SK-N-SH treated with all-trans-retinoic acid at 6 μM for 48 hours (cell line): ENCODE data around the gene ROPN1L.

Source experiments
- ARNTL ChIP-seq: fragments of 450-650 bp; formaldehyde crosslinking; IDR thresholded peaks from 2 replicates; pipeline ENCODE4 v1.5.0; 2020; ENCODE audit warnings: low read depth, mild to moderate bottlenecking, moderate library complexity, borderline replicate concordance
- BACH2 ChIP-seq: fragments of 250-450 bp; sonication (Bioruptor Pico); IDR thresholded peaks from 2 replicates; pipeline ENCODE4 v1.9.0; 2021; ENCODE audit warnings: mild to moderate bottlenecking, borderline replicate concordance
- CSDC2 ChIP-seq: fragments of 250-450 bp; sonication (Bioruptor Pico); IDR thresholded peaks from 2 replicates; pipeline ENCODE4 v1.5.0; 2020; ENCODE audit warnings: mild to moderate bottlenecking, moderate library complexity
- ESRRG ChIP-seq: fragments of 250-450 bp; sonication (Bioruptor Pico); IDR thresholded peaks from 2 replicates; pipeline ENCODE4 v1.6.1; 2021; ENCODE audit warnings: mild to moderate bottlenecking
- ISL1 ChIP-seq: fragments of 250-450 bp; sonication (Bioruptor Pico); IDR thresholded peaks from 2 replicates; pipeline ENCODE4 v2.1.2; 2022; ENCODE audit warnings: mild to moderate bottlenecking, moderate library complexity
- PATZ1 ChIP-seq: fragments of 250-450 bp; sonication (Bioruptor Pico); IDR thresholded peaks from 2 replicates; pipeline ENCODE4 v1.8.0; 2020; ENCODE audit warnings: mild to moderate bottlenecking, moderate library complexity, borderline replicate concordance
- SNAI2 ChIP-seq: fragments of 250-450 bp; sonication (Bioruptor Pico); IDR thresholded peaks from 2 replicates; pipeline ENCODE4 v1.5.0; 2020; ENCODE audit warnings: mild to moderate bottlenecking, moderate library complexity
- ZFP30 ChIP-seq: fragments of 450-650 bp; formaldehyde crosslinking; IDR thresholded peaks from 2 replicates; pipeline ENCODE4 v1.5.0; 2022; ENCODE audit warnings: mild to moderate bottlenecking, moderate library complexity

GRCh38 chr5:10445352-10445751, 3.7 kb downstream of the ROPN1L start:
- TF ChIP-seq ARNTL (CRISPR knock-in tag), result no peak
- TF ChIP-seq ESRRG (CRISPR knock-in tag), result no peak
- TF ChIP-seq SNAI2, result no peak
- no peak for TF ChIP-seq ISL1 (CRISPR knock-in tag)
- no peak for TF ChIP-seq ZFP30 (CRISPR knock-in tag)
- TF ChIP-seq CSDC2 (CRISPR knock-in tag), result no peak
- no peak for TF ChIP-seq BACH2
- no peak for TF ChIP-seq PATZ1 (CRISPR knock-in tag)
